Fibroblast of villous mesenchyme (primary cell): Measurements from ENCODE around the gene DGKZ. TPM values are rescaled to one million over a fixed set of nuclear protein-coding genes. Genes with fewer than 3 reads are reported as not detected.
A peak's percentile ranks its signal among the peaks of the same experiment; 100 is the strongest.

ENCODE experiments used
- DNase-seq: peaks from one replicate; pipeline ENCODE4 v3.0.0-alpha.2; 2010; ENCODE audit warnings: low read depth
- H3K4me3 ChIP-seq: 2 replicates; pipeline ENCODE4 v1.5.1; 2011; ENCODE audit warnings: low read depth, mild to moderate bottlenecking, low read length
- CTCF ChIP-seq: IDR thresholded peaks from 2 replicates; pipeline ENCODE4 v1.5.1; 2012; ENCODE audit warnings: low read depth, mild to moderate bottlenecking, low read length; ENCODE audit not compliant: insufficient read depth
- total RNA-seq: library from RNA; depleted of rRNA; stranded (reverse); fragments of >200 nt; gene quantifications from 2 replicates; pipeline ENCODE4 v1.2.3, GENCODE V29; 2012

Gene DGKZ
- total RNA-seq, 1 donor: 50.1 TPM

- H3K4me3 ChIP-seq: peak overlapping the region; percentile 41
- no peak for DNase-seq
- TF ChIP-seq CTCF: no peak
Observed at GRCh38 chr11:46333394-46333947, 13.8 kb upstream of the DGKZ start.

- no peak for DNase-seq
- no peak overlapping the region for H3K4me3 ChIP-seq
- no peak for TF ChIP-seq CTCF
Observed at GRCh38 chr11:46334211-46334610, 13.1 kb upstream of the DGKZ start.

GRCh38 chr11:46335271-46335670 lies 12.0 kb upstream of the DGKZ start:
- no peak overlapping the region for H3K4me3 ChIP-seq
- no peak for TF ChIP-seq CTCF
- no peak for DNase-seq

- H3K4me3 ChIP-seq: no peak overlapping the region
- no peak for TF ChIP-seq CTCF
- no peak for DNase-seq
Observed at GRCh38 chr11:46335890-46336562, 11.2 kb upstream of the DGKZ start.

- peak; percentile 95 for DNase-seq
- H3K4me3 ChIP-seq: no peak overlapping the region
- no peak for TF ChIP-seq CTCF
Observed at GRCh38 chr11:46336563-46337180, 10.6 kb upstream of the DGKZ start.

GRCh38 chr11:46337626-46338345 lies 9.5 kb upstream of the DGKZ start:
- DNase-seq: no peak
- no peak for TF ChIP-seq CTCF
- no peak overlapping the region for H3K4me3 ChIP-seq
